Endothelial cell of umbilical vein (primary cell): ENCODE measurements around the gene GIT2.

Experiments used
- CTCF ChIP-seq, 2 donors: IDR thresholded peaks; 1 replicate in 1 of 2; 2 replicates in 1 of 2; pipeline ENCODE4 v1.5.1; 2011; ENCODE audit warnings: low read length in 2 of 2, mild to moderate bottlenecking in 2 of 2, moderate library complexity in 2 of 2, control low read depth in 1 of 2, inconsistent platforms in 1 of 2, low read depth in 1 of 2; ENCODE audit not compliant: insufficient read depth in 1 of 2; ENCODE audit errors: extremely low read depth in 1 of 2
- EZH2 ChIP-seq: IDR thresholded peaks from 2 replicates; pipeline ENCODE4 v1.6.1; 2012; ENCODE audit warnings: borderline replicate concordance, low read depth, mild to moderate bottlenecking, moderate library complexity, low read length, inconsistent platforms; ENCODE audit not compliant: severe bottlenecking
- JUN ChIP-seq: IDR thresholded peaks from 2 replicates; pipeline ENCODE4 v1.6.1; 2011; ENCODE audit warnings: borderline replicate concordance, low read depth; ENCODE audit not compliant: insufficient read length, insufficient read depth
- MAX ChIP-seq: IDR thresholded peaks from 2 replicates; pipeline ENCODE4 v1.6.1; 2011; ENCODE audit not compliant: insufficient read depth, insufficient read length
- MYC ChIP-seq: IDR thresholded peaks from one replicate; pipeline ENCODE4 v1.6.1; 2011; ENCODE audit warnings: mild to moderate bottlenecking, low read depth, low read length
- POLR2A ChIP-seq: IDR thresholded peaks from 2 replicates; pipeline ENCODE4 v1.6.1; 2012; ENCODE audit warnings: low read depth, mild to moderate bottlenecking, control low read depth, low read length

GRCh38 chr12:109962398-109962797 is 33.8 kb downstream of the GIT2 start:
- TF ChIP-seq EZH2 = no peak
- no peak for TF ChIP-seq CTCF (IDR thresholded peaks at IDR 0.05; ENCODE audit: extremely low read depth in 1 of 2, insufficient read depth in 1 of 2, low read depth in 1 of 2, low read length in 2 of 2)
- TF ChIP-seq POLR2A = no peak
- no peak for TF ChIP-seq MAX
- no peak for TF ChIP-seq MYC
- TF ChIP-seq JUN = no peak
